ENCODE data around the gene PMM1.
"Not testable (repeated sequence)": the region's sequence is repeated elsewhere in the genome, so short reads cannot be mapped to it uniquely, and the experiment has no call there.

PMM1 gene

DNA sequence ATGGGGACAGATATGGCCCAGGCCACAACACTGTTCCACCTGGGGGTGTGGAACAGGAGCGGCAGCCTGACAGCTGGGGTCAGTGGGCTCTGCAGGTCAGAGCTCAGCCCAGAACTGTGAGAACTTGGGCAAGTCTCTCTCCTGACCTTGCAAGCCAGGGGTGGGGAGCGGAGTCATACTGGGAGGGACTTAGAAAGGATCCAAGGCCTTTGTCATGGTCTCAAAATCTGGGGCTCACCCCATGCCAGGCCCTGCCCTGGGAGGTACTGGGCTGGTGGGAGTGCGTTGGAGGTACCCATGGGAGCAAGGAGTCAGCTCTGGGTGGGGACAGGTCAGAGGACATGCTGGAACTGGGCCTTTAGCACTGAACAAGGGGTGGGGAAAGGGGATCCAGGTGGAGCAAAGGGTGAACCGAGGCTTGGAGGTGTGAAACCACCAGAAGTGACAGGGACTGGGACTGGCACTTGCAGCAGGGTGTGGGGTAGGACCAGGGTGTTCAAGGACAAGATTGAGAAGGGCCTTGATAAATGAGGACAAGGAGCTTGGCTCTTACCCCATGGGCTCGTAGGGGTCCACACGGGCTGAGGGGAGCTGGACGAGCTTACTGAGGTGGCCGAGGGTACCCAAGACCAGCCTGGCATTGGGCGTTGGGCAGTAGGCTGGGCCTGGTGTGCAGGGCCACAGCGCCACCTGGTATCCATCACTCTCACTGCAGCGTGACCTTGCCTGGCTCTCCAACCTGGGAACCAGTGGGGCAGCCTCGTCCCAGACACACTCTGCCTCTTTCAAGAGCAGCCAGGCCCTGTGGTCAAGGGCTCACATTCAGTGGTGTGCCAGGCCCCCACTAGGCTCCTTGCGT is 7.4 kb upstream of the PMM1 start:
- no peak for DNase-seq (ENCODE audit: low read depth)

DNA sequence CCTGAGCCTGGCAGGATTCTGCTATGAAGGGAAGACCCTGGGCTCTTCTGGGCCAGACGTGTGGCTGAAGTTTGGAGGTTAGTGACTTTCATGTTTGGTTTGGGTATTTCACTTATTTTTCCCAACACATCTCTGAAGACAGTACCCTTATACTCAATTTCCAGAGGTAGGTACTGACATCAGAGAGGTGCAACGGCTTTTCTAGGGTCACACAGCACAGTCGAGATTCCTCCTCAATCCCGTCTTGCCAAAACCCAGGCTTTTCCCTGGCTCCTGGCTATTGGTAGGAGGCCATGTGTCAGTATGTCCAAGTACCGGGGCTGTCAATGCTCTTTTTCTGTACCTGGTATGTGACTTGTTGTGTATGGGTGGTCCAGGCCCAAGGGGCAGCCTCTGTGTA is 6.1 kb upstream of the PMM1 start:
- DNase-seq (ENCODE audit: low read depth), result no peak

GRCh38 chr22:41593336-41593960 is 3.8 kb upstream of the PMM1 start:
- DNase-seq (ENCODE audit: low read depth), result not testable (repeated sequence)

DNA sequence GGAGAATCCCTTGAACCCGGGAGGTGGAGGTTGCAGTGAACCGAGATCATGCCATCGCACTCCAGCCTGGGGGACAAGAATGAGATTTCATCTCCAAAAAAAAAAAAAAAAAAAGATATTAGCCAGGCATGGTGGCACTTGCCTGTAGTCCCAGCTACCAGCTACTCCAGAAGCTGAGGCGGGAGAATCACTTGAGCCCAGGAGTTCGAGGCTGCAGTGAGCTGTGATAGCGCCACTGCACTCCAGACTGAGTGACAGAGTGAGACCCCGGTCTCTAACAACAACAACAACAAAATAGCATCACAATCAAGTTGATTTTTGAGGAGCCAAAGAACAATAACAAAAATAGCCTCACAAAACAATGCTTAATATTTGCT is 2.3 kb downstream of the PMM1 start:
- no peak for DNase-seq (ENCODE audit: low read depth)

DNA sequence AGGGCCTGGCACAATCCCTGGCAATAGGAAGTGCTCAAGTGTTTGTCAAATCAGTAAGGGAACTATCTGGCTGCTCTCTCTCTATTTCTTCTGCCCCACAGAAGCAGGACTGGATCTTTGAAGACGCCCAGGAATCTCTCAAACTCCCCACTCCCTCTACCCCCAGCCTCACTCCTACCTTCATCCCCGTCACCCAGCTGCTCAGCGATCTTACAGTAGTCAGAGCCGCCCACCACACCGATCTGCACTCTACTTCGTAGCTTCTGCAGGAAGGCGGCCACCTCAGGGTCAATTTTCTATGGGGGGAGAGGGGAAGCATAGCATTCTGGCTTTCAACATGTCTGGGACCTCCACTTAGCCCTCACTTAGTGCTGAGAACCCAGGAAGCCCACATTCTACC is 3.7 kb downstream of the PMM1 start:
- no peak for DNase-seq (ENCODE audit: low read depth)

- no peak for DNase-seq (ENCODE audit: low read depth)
These were observed 4.8 kb downstream of the PMM1 start for GRCh38 chr22:41584881-41585280.

DNA sequence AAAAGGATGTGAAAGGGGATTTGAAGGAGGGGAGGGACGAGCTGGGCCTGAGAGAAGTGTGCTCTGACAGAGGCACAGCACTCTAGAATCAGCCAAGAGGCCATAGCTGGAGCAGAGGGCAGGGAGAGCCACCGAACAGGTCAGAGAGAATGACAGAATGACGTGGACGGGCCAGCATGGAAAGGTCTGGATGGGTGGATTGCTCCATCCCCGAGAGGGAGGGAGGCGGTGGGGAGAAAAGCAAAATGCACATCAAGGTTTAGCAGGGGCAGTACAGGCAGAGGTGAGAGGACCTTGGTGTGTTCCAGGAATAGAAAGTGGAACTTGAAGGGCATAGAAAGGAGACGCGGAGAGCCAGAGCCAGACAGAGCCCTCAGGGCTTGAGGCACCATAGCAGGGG is 6.9 kb downstream of the PMM1 start:
- no peak for DNase-seq (ENCODE audit: low read depth)

GRCh38 chr22:41579997-41580355 is 9.7 kb downstream of the PMM1 start:
- no peak for DNase-seq (ENCODE audit: low read depth)

DNA sequence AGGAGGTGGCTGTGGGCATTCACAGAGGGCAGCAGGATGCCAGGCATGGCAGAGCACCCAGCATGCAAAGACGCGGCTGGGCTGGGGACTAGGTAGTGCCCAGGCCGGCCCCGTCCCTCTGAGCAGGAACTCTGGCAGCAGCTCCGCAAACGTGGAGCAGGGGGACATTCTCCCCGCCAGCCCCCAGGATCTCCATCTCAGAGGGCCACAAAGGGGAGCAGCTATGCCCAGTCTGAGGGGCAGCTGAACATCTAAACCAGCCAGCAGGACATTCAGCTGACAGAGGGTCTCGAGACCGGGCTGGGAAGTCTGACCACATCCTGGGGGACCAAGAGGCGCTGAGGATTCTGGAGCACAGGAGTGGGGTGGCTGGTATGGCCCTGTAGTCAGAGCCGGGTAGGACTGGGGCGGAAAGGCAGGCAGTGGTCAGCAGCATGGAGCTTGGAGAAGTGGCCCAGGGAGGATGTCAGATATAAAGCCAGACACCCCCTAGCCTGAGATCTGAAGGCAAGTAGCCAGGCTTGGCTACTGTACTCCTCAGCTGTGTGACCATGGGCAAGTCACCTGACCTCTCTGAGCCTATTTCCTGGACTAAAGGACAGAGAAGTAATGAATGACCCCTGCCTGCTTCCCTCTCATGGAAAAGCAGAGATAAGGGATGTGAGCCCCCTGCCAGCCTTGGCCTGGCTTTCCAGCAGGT is 10.2 kb downstream of the PMM1 start:
- no peak for DNase-seq (ENCODE audit: low read depth)

GRCh38 chr22:41578818-41579217 is 10.8 kb downstream of the PMM1 start:
- DNase-seq (ENCODE audit: low read depth), result no peak

- no peak for DNase-seq (ENCODE audit: low read depth)
These were observed 11.5 kb downstream of the PMM1 start for GRCh38 chr22:41578114-41578513.

DNA sequence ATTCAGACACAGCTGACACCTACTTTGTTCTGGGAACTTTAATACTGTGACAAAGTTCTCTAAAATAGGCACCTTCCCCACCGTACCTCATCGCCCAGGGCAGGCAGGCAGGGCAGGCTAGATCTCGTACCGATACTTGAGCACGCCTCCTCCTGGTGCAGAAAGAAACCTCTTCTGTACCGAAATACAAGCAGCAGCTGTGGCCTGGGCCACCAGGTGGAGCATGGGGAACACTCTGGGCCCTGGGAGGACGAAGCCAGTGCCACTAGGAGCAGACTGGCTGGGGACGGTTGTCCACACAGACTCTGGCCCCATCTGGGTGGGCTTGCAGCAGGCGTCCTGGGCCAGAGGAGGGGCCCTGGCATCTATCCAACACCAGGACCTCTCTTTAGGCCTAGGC is 12.8 kb downstream of the PMM1 start:
- DNase-seq (ENCODE audit: low read depth), result no peak

DNA sequence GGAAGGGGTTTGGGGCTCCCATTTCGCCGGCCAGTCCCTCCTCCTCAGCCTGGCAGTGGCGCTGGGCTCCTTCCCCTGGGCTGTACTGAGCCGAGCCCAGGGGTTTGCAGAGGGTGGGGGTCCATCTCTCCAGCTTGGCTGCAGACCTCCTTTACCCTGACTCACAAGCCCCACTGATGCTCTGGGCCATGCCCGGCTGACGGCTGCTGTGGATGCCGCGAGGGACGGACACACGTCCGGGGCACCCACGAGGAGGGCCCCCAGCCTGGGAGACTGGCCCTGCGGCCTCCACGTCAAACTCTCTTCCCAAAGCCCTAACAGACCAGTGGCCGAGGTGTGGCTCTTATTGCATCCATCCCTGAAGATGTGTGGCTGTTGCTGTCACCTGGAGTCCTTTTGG is 14.1 kb downstream of the PMM1 start:
- DNase-seq (ENCODE audit: low read depth), result no peak

- no peak for DNase-seq (ENCODE audit: low read depth)
These were observed 14.7 kb downstream of the PMM1 start for GRCh38 chr22:41574847-41575381.

GRCh38 chr22:41573677-41574076 is 16.0 kb downstream of the PMM1 start:
- no peak for DNase-seq (ENCODE audit: low read depth)

GRCh38 chr22:41572305-41572704 is 17.3 kb downstream of the PMM1 start:
- not testable (repeated sequence) for DNase-seq (ENCODE audit: low read depth)

DNA sequence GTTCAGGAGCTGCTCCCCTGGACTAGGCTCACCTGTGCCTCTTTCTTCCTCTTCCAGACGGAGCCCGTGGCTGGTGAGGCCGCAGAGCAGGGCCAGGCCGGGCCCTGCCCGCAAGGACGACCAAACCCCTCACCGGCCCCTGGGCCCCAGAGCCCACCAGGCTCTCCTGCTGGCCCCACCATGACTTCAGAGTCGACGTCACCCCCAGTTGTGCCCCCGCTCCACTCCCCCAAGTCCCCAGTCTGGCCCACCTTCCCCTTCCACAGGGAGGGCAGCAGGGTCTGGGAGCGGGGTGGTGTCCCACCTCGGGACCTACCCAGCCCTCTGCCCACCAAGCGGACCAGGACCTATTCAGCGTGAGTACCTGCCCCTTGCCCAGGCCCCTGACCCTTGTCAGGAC is 17.9 kb downstream of the PMM1 start:
- no peak for DNase-seq (ENCODE audit: low read depth)

GRCh38 chr22:41570221-41570620 is 19.4 kb downstream of the PMM1 start:
- DNase-seq (ENCODE audit: low read depth), result no peak

- no peak for DNase-seq (ENCODE audit: low read depth)
These were observed 20.8 kb downstream of the PMM1 start for GRCh38 chr22:41568811-41569210.

DNA sequence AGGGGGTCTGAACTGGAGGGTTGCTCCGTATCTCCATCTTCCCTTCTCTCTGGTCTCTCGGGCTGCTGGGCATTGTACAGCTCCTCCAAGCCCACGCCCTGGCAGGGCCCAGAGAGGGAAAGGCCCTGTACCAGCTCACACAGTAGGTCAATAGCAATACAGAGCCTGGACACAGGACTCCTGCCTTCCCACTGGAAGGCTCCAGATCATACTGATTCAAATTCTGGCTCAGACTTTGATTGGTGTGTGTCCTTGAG is 22.2 kb downstream of the PMM1 start:
- DNase-seq (ENCODE audit: low read depth), result no peak

DNA sequence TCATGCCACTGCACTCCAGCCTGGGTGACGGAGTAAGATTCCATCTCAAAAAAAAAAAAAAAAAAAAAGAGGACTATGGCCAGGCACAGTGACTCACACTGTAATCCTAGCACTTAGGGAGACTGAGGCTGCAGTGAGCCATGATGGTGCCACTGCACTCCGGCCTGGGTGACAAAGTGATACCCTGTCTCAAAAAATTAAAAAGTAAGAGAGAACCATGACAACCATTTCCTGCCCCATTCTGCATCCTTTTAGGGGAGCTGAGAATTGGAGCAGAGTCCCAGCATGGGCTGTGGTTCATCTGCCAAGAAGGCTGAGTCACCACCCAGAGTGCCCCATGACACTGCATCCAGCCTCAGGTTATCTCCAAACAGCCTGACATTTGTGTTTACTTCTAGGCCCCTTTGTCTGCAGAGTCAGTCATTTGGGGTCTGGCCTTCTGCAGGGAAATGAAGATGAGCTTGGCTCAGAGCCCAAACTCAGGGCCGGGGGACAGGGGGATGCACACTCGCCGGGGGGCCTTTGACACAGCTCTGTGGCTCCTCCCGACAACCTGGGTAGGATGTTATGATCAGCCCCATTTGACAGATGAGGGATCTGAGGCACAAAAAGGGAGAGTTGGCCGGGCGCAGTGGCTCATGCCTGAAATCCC is 24.1 kb downstream of the PMM1 start:
- no peak for DNase-seq (ENCODE audit: low read depth)

DNA sequence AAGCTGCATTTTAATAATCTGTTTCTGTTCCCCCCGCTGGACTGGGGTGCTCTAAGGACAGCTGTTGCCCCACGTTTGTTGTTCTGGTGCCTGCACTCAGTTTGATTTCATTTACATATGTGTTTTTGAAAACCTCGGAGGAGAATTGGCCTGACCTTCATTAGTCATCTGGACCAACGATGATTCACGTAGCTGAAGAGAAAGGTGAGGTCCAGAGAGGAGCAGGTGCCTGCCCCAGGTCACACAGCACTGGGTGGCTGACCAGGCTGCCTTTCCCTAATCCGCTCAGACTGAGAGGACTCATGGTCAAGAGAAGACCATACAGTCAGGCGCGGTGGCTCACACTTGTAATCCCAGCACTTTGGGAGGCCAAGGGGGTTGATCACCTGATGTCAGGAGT is 25.1 kb downstream of the PMM1 start:
- no peak for DNase-seq (ENCODE audit: low read depth)
